SK-N-SH treated with all-trans-retinoic acid at 6 μM for 48 hours (cell line): Measurements from ENCODE around the gene TARBP1.

ENCODE experiments used
- ATAC-seq: fragments of 200-7000 bp; cut with Tn5 transposase; 3 replicates; pipeline ENCODE4 v1.9.1; 2020; ENCODE audit warnings: mild to moderate bottlenecking, moderate library complexity
- CREB5 ChIP-seq: fragments of 250-450 bp; sonication (Bioruptor Pico); IDR thresholded peaks from 2 replicates; pipeline ENCODE4 v1.5.1; 2020; ENCODE audit warnings: low read depth, mild to moderate bottlenecking, moderate library complexity
- CSDC2 ChIP-seq: fragments of 250-450 bp; sonication (Bioruptor Pico); IDR thresholded peaks from 2 replicates; pipeline ENCODE4 v1.5.0; 2020; ENCODE audit warnings: mild to moderate bottlenecking, moderate library complexity
- CSRNP3 ChIP-seq: fragments of 250-450 bp; sonication (Bioruptor Pico); IDR thresholded peaks from 2 replicates; pipeline ENCODE4 v1.5.1; 2021; ENCODE audit warnings: mild to moderate bottlenecking, moderate library complexity
- GLIS3 ChIP-seq: fragments of 250-450 bp; sonication (Bioruptor Pico); IDR thresholded peaks from 2 replicates; pipeline ENCODE4 v1.5.0; 2020; ENCODE audit warnings: mild to moderate bottlenecking, moderate library complexity
- OSR1 ChIP-seq: fragments of 250-450 bp; sonication (Bioruptor Pico); IDR thresholded peaks from 2 replicates; pipeline ENCODE4 v1.8.0; 2022; ENCODE audit warnings: moderate library complexity, mild to moderate bottlenecking, inconsistent platforms
- POU6F1 ChIP-seq: fragments of 250-450 bp; sonication (Bioruptor Pico); IDR thresholded peaks from 2 replicates; pipeline ENCODE4 v1.8.0; 2021; ENCODE audit warnings: low read depth, mild to moderate bottlenecking, moderate library complexity, borderline replicate concordance
- PPARA ChIP-seq: fragments of 250-450 bp; sonication (Bioruptor Pico); IDR thresholded peaks from 2 replicates; pipeline ENCODE4 v1.5.0; 2020; ENCODE audit warnings: mild to moderate bottlenecking, borderline replicate concordance
- RARB ChIP-seq: fragments of 250-450 bp; sonication (Bioruptor Pico); IDR thresholded peaks from 2 replicates; pipeline ENCODE4 v1.8.0; 2021; ENCODE audit warnings: mild to moderate bottlenecking, moderate library complexity
- SNAI2 ChIP-seq: fragments of 250-450 bp; sonication (Bioruptor Pico); IDR thresholded peaks from 2 replicates; pipeline ENCODE4 v1.5.0; 2020; ENCODE audit warnings: mild to moderate bottlenecking, moderate library complexity
- TCF4 ChIP-seq: fragments of 250-450 bp; sonication (Bioruptor Pico); IDR thresholded peaks from 2 replicates; pipeline ENCODE4 v1.8.0; 2021; ENCODE audit warnings: mild to moderate bottlenecking, moderate library complexity, borderline replicate concordance
- ZFP30 ChIP-seq: fragments of 450-650 bp; formaldehyde crosslinking; IDR thresholded peaks from 2 replicates; pipeline ENCODE4 v1.5.0; 2022; ENCODE audit warnings: mild to moderate bottlenecking, moderate library complexity
- ZNF8 ChIP-seq: fragments of 450-650 bp; formaldehyde crosslinking; IDR thresholded peaks from 2 replicates; pipeline ENCODE4 v1.5.0; 2020; ENCODE audit warnings: mild to moderate bottlenecking, moderate library complexity
- TF ChIP-seq, protein P1 (sequence below): fragments of 250-450 bp; sonication (Bioruptor Pico); IDR thresholded peaks from 2 replicates; pipeline ENCODE4 v1.5.0; 2020; ENCODE audit warnings: mild to moderate bottlenecking, moderate library complexity
- TF ChIP-seq, protein P2 (sequence below): fragments of 250-450 bp; sonication (Bioruptor Pico); IDR thresholded peaks from 2 replicates; pipeline ENCODE4 v1.8.0; 2020; ENCODE audit warnings: mild to moderate bottlenecking, moderate library complexity, borderline replicate concordance

Gene TARBP1

GRCh38 chr1:234498448-234499118, 19.6 kb upstream of the TARBP1 start:
- peak; percentile 13 for ATAC-seq
- TF ChIP-seq ZNF8 (no peak), CSDC2 (CRISPR knock-in tag) (no peak), RARB (CRISPR knock-in tag) (no peak), SNAI2 (CRISPR knock-in tag) (no peak), OSR1 (CRISPR knock-in tag) (no peak), TCF4 (CRISPR knock-in tag) (no peak), CSRNP3 (CRISPR knock-in tag) (no peak), PPARA (CRISPR knock-in tag) (no peak), CREB5 (CRISPR knock-in tag) (no peak), POU6F1 (CRISPR knock-in tag) (no peak), ZFP30 (CRISPR knock-in tag) (no peak), GLIS3 (CRISPR knock-in tag) (no peak)
- TF ChIP-seq, protein P1, sequence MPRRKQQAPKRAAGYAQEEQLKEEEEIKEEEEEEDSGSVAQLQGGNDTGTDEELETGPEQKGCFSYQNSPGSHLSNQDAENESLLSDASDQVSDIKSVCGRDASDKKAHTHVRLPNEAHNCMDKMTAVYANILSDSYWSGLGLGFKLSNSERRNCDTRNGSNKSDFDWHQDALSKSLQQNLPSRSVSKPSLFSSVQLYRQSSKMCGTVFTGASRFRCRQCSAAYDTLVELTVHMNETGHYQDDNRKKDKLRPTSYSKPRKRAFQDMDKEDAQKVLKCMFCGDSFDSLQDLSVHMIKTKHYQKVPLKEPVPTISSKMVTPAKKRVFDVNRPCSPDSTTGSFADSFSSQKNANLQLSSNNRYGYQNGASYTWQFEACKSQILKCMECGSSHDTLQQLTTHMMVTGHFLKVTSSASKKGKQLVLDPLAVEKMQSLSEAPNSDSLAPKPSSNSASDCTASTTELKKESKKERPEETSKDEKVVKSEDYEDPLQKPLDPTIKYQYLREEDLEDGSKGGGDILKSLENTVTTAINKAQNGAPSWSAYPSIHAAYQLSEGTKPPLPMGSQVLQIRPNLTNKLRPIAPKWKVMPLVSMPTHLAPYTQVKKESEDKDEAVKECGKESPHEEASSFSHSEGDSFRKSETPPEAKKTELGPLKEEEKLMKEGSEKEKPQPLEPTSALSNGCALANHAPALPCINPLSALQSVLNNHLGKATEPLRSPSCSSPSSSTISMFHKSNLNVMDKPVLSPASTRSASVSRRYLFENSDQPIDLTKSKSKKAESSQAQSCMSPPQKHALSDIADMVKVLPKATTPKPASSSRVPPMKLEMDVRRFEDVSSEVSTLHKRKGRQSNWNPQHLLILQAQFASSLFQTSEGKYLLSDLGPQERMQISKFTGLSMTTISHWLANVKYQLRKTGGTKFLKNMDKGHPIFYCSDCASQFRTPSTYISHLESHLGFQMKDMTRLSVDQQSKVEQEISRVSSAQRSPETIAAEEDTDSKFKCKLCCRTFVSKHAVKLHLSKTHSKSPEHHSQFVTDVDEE (CRISPR knock-in tag), result no peak
- TF ChIP-seq, protein P2, sequence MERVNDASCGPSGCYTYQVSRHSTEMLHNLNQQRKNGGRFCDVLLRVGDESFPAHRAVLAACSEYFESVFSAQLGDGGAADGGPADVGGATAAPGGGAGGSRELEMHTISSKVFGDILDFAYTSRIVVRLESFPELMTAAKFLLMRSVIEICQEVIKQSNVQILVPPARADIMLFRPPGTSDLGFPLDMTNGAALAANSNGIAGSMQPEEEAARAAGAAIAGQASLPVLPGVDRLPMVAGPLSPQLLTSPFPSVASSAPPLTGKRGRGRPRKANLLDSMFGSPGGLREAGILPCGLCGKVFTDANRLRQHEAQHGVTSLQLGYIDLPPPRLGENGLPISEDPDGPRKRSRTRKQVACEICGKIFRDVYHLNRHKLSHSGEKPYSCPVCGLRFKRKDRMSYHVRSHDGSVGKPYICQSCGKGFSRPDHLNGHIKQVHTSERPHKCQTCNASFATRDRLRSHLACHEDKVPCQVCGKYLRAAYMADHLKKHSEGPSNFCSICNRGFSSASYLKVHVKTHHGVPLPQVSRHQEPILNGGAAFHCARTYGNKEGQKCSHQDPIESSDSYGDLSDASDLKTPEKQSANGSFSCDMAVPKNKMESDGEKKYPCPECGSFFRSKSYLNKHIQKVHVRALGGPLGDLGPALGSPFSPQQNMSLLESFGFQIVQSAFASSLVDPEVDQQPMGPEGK, result no peak

GRCh38 chr1:234497589-234497988, 18.6 kb upstream of the TARBP1 start:
- no peak for ATAC-seq
- TF ChIP-seq, protein P2, result no peak
- TF ChIP-seq POU6F1 (CRISPR knock-in tag) (no peak), ZNF8 (no peak), RARB (CRISPR knock-in tag) (no peak)
